DMS53 (cell line): ENCODE results near the gene ADAM19.
A peak's percentile ranks its signal among the peaks of the same experiment; 100 is the strongest.
"Not testable (repeated sequence)": the region's sequence is repeated elsewhere in the genome, so short reads cannot be mapped to it uniquely, and the experiment has no call there.

ENCODE experiments used
- DNase-seq: peaks from one replicate; lab custom pipeline; 2025; lab: John Stamatoyannopoulos, UW

ADAM19 gene

DNA sequence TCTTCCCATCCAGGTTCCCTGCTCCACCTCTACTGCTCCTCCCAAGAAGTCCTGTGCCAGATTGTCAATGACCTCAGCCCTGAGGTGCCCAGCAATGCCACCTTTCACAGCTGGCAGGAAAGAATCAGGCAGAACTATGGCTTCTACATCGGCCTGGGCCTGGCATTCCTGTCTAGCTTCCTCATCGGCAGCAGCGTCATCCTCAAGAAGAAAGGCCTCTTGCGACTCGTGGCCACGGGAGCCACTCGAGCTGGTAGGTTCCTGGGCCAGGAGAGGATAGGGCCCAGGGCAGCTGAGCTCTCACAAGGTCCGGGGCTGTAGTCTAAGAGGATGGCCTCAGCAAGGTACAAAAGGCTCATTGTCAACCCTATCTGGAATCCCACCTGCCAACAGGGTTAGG lies 112.5 kb downstream of the ADAM19 start:
- no peak for DNase-seq

DNA sequence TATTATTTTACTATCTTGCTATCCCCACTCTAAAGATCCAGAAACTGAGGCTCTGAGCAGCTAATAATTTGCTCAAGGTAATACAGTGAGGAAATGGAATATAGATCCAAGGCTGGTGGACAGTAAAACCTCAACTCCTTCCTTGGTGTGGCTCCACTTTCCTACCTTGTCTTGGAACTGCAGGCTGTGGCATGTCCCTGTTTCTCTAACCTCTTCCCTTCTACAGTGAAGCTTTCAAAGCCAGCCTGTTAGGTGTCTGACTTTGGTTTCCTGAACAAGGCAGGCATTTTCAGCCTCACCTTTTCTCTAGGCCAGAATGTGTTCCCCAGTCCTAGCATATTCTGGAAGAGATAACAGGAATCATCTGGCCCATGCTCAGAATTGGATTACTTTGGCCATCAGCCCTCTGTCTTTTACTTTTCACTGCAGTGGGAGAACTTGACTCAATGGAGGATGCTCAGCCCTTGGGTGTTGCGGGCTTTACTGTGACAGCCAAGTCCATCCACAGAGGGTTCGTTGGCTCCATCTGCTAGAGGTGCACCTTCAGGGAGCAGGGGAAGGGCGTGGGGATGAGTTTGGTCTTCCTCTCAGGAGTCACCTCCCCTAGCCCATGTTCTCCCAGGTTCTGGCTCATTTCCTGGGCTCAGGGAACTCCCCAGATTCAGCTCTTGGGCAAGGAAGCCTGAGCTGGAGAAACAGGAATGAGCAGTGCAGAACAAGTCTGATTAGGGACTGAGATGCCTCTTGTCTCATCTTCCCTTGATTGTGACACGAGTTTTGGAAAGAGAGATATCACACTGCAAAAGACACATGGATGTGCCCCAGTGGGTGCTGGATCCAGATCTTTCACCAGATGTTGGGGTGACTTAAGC lies 114.4 kb downstream of the ADAM19 start:
- no peak for DNase-seq

- DNase-seq: peak; percentile 52
Measured at GRCh38 chr5:157459715-157460599, 115.6 kb downstream of the ADAM19 start, which contains the start of gene NIPAL4. NIPAL4 (plus strand) TSS chr5:157460213; CDS start chr5:157460321, 108 bp downstream.

DNA sequence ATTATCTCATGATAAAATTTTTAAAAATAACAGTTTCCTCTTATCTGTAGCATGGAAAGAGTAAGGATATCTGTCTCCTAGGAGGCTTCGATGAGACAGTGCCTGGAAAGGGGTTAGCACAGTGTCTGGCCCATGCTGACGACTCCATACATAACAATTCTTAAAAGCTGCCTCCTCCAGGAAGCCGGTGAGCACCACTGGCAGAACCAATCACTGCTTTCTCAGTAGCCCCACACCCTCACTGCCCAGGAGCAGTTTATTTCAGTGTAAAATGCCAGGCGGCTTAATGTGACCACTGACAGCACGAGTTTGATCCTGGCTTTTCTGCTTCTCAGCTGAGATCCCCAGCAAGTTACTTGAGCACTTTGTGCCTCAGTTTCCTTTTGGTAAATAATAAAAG lies 116.7 kb downstream of the ADAM19 start:
- DNase-seq: no peak

GRCh38 chr5:157457391-157457790 lies 118.2 kb downstream of the ADAM19 start:
- no peak for DNase-seq

DNA sequence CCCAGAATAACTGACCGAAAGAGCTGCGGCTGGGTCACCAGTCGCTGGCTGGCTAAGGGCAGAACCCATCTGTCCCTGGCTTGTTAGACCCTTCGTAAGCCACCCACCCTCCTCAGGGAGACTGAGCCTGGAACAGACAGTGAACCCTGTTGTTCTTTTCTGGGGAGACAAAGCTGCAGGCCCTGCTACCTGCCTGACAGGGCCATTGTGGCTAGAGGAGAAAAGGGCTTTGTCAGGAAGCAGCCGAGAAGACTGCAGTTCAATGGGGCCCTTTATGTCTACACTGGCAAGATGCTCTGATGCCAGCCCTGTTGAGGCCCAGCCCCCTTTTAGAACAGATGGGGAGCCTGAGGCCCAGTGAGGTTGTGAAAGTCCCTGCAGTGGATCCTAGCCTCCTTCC lies 119.3 kb downstream of the ADAM19 start:
- DNase-seq: no peak

GRCh38 chr5:157455057-157455456 lies 120.5 kb downstream of the ADAM19 start:
- DNase-seq: no peak

DNA sequence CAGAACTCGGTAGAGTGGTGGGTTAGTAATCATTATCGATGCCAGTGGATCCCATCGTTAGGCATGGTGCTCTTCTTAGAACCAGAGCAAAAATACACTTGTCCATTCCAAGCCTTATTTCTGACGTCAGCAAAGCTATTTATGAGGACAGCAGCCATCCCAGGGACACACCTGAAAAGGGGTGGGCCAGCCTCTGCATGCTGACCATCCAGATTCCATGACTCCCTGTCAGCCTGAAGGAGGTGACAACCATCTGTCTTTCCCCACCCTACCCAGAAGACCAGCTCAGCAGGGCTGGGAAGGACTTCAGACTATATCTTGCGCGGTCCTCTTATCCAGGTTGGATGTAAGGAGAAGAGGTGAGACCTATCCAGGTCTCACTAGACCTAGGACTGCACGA lies 121.3 kb downstream of the ADAM19 start:
- no peak for DNase-seq

DNA sequence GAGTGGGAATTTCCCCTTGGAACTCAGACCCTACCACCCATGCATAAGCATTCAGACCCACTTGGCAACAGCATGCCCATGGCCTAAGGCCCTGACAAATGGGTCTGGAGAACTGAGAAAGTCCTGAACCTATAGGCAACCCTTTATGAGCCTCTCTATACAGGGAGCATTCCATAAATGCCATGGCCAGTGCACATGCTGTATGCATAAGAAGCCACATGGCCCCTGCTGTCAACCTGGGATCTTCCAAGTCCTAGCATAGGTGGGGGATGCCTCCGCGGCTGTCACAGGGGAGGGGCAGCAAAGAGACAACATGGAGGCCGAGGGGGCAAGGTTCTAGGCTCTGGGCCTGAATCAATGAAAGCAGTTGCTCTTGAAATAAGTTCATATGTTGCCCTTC lies 123.8 kb downstream of the ADAM19 start:
- DNase-seq: no peak

DNA sequence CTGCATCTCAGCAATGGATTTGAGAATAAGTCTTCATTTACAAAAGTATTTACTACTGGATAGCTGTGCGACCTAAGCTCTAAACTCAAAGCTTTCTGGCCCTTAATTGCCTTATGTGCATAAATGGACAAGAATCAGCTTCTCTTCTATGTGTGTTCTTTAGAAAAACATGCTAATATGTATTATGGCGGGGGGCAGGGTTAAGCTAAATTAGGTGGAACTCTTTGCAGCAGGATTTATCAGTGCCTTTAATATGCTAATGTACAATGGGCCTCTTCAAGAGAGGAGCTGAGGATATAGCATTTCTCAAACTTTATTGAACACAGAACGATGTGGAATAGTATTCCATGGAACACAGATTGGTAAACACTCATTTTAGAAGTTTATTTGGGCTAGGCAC lies 125.6 kb downstream of the ADAM19 start:
- DNase-seq: no peak

DNA sequence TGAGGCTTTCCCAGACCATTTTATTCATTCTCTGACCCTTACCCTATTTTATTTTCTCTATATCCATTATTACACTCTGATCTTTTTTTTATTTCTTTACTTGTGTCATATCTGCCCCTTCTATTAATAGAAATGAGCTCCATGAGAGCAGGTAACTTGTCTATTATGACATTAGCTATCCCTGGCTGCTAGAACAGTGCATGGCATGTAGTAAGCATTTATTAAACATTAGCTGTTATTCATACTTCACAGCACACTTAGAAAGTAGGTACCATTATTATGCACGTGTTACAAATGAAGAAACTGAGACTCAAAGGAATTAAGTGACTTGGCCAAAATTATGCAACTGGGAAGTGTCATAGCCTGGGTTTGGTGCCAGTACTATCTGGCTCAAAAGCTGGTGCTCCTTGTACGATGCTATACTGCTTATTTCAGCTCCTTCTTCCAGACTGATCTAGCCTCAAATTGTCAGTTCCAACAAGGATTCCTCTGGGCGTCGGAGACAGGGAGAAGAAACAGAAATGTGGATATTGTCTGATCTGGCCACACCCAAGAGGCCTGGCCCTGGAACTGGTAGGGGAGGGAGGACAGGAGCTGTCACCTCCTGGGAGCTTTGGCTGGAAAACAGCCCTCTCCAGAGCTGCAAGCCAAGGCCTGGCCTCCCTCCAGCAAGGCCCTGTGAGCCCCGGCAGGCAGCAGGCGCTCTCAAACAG lies 126.4 kb downstream of the ADAM19 start:
- no peak for DNase-seq

GRCh38 chr5:157447201-157447637 lies 128.4 kb downstream of the ADAM19 start:
- no peak for DNase-seq

GRCh38 chr5:157446412-157446935 lies 129.1 kb downstream of the ADAM19 start:
- no peak for DNase-seq

DNA sequence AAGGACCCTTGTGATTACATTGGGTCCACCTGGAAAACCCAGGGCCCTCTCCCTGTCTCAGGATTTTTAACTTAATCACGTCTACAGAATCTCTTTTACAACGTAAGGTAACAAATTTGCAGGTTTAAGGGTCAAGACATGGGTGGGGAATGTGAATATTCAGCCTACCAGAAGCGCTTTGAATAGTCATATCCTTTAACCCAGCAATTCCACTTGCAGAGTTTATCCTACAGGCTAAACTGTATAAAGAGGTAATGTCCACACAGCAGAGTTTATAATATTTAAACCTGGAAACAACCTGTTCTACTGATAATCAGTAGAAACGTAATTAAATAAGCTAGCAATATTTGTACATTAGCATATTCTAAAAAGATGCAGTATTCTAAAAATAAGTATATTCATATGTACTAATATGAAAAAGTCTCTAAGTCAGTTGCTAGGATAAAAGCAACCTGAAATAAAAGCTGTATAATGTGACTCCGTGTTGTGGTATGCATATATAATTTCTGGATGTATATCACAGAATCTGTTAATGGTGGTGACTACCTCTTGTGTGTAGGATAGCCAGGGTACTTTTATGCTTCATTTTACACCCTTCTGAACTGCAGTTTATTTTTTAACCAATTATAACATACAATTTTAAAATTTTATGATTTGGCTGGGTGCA lies 129.7 kb downstream of the ADAM19 start:
- DNase-seq: no peak

DNA sequence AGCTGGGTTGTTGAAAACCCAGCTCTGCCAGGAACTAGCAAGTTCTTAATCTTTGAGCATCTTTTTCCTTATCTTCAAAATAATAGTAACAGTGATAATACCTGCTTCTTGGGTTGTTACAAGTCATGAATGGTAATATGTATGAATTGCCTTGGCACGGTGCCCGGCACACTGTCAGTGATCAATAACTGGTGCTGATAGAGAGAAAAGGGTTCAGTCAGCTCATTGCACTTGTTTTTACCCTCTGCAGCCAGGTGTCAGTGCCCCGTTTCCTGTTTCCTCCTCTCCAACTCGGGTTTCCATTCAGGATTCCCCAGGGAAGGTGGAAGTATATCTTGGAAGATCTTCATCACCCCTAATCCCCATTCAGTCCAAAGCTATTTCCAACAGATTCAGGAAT lies 131.4 kb downstream of the ADAM19 start:
- no peak for DNase-seq

DNA sequence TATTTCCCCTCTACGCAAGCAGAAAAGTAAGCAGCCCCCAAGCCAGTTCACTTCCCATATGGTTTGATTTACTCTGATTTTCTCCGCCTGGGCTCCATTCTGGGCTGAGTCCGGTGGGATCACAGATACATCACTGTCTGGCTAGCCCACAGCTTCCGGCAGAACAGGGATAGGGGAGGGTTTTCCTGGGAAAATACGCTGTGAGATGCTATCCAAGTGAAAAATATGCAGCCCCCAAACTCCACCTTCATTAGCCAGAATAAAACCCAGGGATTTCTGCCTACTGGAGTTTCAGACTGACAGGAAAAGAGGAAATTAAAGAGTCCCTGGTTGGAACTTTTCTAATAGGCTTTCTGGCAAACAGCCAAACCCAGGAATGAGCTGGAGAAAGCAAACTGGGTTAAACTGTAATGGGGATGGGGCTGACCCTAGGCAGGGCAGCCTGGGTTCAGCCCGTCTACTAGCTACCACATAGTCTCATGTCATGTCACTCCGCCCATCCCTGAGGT lies 132.5 kb downstream of the ADAM19 start:
- DNase-seq: no peak

GRCh38 chr5:157434096-157434495 lies 141.5 kb downstream of the ADAM19 start:
- DNase-seq: no peak

- peak; percentile 76 for DNase-seq
Measured at GRCh38 chr5:157431544-157432200, 143.9 kb downstream of the ADAM19 start.

DNA sequence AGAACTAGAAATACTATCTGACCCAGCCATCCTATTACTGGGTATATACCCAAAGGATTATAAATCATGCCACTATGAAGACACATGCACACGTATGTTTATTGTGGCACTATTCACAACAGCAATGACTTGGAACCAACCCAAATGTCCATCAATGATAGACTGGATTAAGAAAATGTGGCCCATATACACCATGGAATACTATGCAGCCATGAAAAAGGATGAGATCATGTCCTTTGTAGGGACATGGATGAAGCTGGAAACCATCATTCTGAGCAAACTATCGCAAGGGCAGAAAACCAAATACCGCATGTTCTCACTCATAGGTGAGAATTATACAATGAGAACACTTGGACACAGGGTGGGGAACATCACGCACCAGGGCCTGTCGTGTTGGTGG lies 145.7 kb downstream of the ADAM19 start:
- not testable (repeated sequence) for DNase-seq
